ENCODE results near the gene CTIF.

The CTIF gene

DNA sequence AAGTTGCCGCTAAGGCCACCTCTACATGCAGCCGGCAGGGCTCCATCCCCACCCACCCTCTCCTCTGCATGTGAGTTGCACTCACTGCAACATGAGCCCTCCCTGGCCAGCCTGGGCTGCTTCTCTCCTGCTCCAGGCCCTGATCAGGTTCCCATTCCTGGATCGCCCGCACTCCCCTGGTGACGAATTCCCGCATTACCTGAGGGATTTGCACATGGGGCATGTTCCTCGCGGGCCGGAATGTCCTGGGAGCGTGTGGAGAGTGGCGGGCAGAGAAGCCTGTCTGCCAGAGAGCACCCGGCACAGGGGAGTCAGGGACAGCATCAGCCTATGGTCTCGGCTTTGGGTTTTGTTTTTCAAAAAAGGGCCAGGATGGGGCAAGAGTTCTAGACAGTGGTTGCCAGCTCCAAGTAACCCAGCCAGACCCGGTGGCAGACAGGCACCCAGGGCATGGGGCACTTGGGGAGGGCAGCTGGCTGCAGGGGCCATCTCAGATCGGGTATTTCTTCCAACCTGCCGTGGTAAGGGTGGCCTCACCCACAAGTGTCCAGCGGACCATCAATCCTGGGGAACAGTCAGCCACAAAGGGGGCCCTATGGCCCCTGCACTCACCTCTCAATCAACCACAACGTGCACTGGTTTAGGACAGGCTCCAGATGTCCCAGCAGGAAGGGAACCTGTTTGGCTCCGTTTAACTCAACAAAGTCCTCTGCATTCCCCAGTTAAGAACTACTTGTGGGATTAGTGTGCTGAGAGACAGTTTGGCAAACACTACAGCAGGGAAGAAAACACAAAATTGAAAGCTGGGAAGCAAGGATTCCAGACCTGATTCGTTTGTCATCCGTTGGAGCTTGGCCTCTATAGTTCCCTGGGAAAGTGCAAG is 224.2 kb downstream of the CTIF start:
- DNase-seq (ENCODE audit: insufficient read length, low spot score) (no peak), FAIRE-seq (no peak)

DNA sequence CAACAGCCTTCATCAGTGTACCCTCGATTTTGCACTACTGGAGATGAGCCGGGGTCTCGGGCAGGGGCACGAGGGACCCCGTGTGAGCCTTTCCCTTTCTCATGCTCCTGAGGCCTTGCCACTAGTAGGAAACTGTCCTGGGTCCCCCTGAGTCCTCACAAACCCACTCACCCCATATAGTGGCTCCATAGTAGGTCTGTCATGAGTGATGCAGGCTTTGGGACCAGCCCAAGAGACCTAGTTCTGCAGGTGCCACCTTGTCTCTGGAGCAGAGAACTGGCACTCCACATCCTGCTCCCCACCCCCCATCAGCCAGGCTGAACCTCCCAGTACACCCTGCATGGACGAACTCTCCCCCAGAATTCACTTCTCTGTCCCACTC is 224.9 kb downstream of the CTIF start:
- FAIRE-seq (no peak), DNase-seq (ENCODE audit: insufficient read length, low spot score) (no peak)

- DNase-seq (ENCODE audit: insufficient read length, low spot score): no peak
- FAIRE-seq: no peak
Observed at GRCh38 chr18:48765053-48765452, 226.2 kb downstream of the CTIF start.

DNA sequence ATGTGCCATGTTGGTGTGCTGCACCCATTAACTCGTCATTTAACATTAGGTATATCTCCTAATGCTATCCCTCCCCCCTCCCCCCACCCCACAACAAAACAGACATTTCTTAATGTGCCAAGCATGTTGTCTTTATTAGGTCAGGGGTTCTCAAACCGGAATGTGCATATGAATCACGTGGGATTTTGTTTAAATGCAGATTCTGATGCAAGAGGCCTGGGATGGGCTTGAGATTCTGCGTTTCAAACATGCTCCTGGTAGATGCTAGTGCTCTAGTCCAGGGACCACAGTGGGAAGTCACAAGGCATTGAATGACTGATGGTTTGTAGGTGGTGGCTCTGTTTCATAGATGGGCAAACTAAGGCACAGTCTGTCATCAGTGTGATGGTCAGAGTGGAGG is 227.2 kb downstream of the CTIF start:
- DNase-seq (ENCODE audit: insufficient read length, low spot score): no peak
- FAIRE-seq: no peak

DNA sequence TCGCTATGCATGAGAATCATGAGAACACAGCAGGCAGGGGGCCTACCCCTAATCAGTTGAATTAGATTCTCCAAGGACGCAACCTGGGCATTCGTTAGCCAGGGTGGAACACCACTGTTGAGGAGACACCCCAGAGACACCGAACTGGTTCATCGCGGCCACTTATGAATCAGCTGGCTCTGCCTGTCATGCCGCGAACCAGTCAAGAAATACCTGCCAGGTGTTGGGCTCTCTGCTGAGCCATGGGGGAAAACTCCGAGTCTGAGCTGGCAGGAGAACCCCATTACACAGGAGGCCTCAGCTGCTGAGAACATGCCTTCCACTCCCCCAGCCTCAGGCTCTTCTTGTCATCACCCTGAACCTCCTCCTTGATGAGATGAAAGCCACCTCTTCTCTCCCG is 227.7 kb downstream of the CTIF start:
- DNase-seq (ENCODE audit: insufficient read length, low spot score) (no peak), FAIRE-seq (no peak)

GRCh38 chr18:48767090-48767690 is 228.4 kb downstream of the CTIF start:
- peak; percentile 33 for DNase-seq (ENCODE audit: insufficient read length, low spot score)
- FAIRE-seq: no peak

- FAIRE-seq (no peak), DNase-seq (ENCODE audit: insufficient read length, low spot score) (no peak)
Observed at GRCh38 chr18:48769006-48769636, 230.3 kb downstream of the CTIF start.

DNA sequence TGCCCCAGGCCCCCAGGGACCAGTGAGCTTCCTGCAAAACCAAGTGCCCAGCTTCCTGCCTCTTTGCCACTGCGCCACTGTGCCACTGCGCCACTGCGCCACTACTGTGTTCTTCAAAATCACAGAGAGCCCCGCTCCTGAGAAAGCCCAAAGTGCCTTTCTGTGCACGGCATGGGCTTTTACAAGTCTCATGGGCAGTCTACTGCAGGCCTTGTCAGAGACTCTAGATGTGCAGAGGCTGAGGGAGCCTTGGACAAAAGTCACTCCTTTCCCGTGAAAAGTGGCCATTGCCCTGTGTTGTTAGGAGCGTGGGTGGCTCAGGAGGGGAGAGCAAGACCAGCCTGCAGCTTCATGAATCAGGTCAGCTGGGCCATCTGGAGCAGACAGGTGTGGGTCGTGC is 231.4 kb downstream of the CTIF start:
- FAIRE-seq: no peak
- DNase-seq (ENCODE audit: insufficient read length, low spot score): no peak

DNA sequence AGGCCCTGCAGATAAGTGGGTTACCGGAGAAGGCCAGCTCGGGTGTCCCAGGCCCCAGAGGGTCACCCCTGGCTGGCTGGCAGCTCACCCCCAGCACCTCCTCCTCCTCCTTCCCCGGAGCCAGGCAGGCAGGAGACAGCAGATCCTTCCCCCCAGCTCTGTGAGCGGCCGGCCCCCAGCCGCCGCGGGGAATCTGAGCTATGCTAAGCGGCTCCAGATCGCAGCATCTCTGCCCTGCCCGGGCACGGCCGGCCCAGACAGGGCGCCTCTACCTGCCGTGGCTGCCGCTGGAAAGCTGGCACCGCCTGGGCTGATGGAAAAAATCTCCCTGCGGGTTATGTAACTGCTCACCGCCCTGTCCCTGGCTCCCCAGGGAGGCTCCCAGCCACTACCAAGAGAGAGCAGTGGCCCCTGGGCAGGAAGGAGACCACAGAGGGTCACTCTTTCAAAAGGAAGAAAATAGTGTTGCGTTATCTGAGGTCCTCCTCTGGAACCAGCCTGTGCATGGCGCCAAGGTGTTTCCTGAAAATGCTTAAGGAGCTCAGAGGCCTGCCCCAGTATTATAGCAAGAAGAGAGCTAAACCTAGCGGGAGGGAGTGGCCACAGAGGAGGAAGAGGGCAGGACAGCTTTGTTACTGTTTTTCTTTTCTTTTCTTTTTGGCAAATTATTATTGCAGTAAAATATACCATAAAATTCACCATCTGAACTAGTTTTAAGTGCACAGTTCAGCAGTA is 233.0 kb downstream of the CTIF start:
- FAIRE-seq (no peak), DNase-seq (ENCODE audit: insufficient read length, low spot score) (no peak)

GRCh38 chr18:48772457-48772856 is 233.6 kb downstream of the CTIF start:
- no peak for FAIRE-seq
- no peak for DNase-seq (ENCODE audit: insufficient read length, low spot score)

GRCh38 chr18:48773821-48774220 is 235.0 kb downstream of the CTIF start:
- FAIRE-seq: no peak
- no peak for DNase-seq (ENCODE audit: insufficient read length, low spot score)

- no peak for FAIRE-seq
Observed at GRCh38 chr18:48774941-48775340, 236.1 kb downstream of the CTIF start.

DNA sequence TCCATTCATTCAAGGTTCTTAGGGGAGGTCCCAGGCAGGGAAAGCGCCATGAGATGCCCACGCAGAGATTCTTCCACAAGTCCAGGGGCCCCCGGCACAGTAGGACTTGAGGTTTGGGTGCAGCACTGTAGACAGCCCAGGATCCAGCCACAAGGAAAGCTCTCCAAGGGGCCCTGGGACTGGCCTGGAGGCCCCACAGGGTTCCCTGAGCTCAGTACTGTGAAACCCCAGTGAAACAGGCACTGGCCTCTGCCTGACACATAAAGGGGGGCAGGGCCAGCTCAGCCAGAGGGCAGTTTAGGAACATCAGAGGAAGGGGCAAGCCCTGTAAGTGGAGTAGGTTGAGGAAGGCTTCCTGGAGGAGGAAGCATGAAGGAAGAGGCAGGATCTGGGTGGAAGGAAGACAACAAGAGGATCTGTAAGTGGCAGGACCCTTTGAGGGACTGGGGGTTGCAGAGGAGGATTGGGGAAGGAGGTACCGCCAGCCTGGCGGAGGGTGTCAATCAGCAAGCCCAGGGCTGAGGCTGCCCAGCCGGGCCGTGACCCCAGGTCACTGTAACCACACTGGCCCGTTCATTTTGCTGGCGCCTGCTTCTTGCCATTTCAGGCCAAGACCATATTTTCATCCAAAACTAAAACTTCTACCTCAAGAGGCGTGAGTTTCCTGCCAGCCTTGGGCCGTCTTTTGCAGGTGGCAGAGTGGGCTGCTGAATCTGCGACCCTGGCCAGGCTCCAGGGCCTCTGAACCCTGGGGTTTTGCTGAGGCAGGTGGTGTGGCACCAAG is 236.7 kb downstream of the CTIF start:
- DNase-seq (ENCODE audit: insufficient read length, low spot score): no peak
- no peak for FAIRE-seq

More at GRCh38 chr18:48774941-48775340, 236.1 kb downstream of the CTIF start:
- no peak for DNase-seq (ENCODE audit: insufficient read length, low spot score)

GRCh38 chr18:48776156-48776555 is 237.3 kb downstream of the CTIF start:
- FAIRE-seq (no peak), DNase-seq (ENCODE audit: insufficient read length, low spot score) (no peak)

DNA sequence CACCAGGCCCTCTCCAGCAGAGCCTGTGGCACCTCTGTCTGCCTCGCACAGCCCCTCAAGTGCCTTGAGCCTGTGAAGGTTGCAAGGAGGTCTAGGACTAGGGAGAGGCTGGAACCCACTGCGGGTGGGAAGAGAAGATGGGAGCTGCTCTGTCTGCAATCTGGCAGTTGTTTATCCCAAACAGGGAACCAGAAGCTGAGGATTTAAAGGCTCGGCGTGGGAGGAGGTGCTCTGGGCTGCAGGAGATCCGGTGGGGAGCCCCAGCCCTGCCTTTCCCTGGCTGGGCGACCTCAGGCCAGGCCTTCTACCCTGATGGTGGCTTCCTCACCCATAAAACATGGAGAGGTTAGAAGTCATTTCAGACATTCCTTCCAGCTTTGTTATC is 237.8 kb downstream of the CTIF start:
- FAIRE-seq (no peak), DNase-seq (ENCODE audit: insufficient read length, low spot score) (no peak)

- peak; percentile 74 for DNase-seq (ENCODE audit: insufficient read length, low spot score)
- no peak for FAIRE-seq
Observed at GRCh38 chr18:48777026-48777743, 238.4 kb downstream of the CTIF start.

DNA sequence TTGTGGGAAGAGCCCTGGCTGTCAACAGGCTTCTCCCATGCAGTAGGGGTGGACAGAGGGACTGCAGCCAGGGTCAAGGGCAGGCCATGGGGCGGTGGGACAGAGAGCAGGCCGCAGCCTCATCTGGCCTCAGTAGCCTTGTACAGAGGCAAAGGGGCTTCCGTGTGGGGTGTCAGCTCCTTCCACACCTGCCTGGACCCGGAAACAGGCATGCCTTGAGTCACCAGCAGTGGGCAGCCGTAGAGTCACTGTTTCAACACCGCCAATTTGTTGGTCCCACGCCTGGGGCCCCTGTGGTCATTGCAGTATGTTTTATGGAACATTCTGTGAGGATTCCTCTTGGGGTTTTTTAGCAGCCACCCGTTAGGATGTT is 238.9 kb downstream of the CTIF start:
- DNase-seq (ENCODE audit: insufficient read length, low spot score) (no peak), FAIRE-seq (no peak)

- no peak for DNase-seq (ENCODE audit: insufficient read length, low spot score)
- FAIRE-seq: no peak
Observed at GRCh38 chr18:48778344-48779011, 239.6 kb downstream of the CTIF start.

- DNase-seq (ENCODE audit: insufficient read length, low spot score) (no peak), FAIRE-seq (no peak)
Observed at GRCh38 chr18:48779462-48779861, 240.6 kb downstream of the CTIF start.

Measured in HTR-8/SVneo (cell line).